NCI-H1092 treated with DMSO at 0.1 percent for 48 hours (cell line): ENCODE measurements around the gene STON2.

ENCODE experiments used
- DNase-seq: peaks from one replicate; lab custom pipeline; 2025; lab: John Stamatoyannopoulos, UW

STON2 gene

GRCh38 chr14:81332725-81333124 is 67.4 kb downstream of the STON2 start:
- no peak for DNase-seq

GRCh38 chr14:81331229-81332021 is 68.7 kb downstream of the STON2 start:
- no peak for DNase-seq

GRCh38 chr14:81330619-81331122 is 69.5 kb downstream of the STON2 start:
- no peak for DNase-seq

GRCh38 chr14:81329640-81330381 is 70.3 kb downstream of the STON2 start:
- no peak for DNase-seq

GRCh38 chr14:81326451-81326850 is 73.7 kb downstream of the STON2 start:
- DNase-seq, result no peak

GRCh38 chr14:81324011-81324410 is 76.1 kb downstream of the STON2 start:
- no peak for DNase-seq

GRCh38 chr14:81323093-81323492 is 77.0 kb downstream of the STON2 start:
- no peak for DNase-seq

- no peak for DNase-seq
Observed at GRCh38 chr14:81319946-81320345, 80.2 kb downstream of the STON2 start.

GRCh38 chr14:81319314-81319713 is 80.8 kb downstream of the STON2 start:
- no peak for DNase-seq

GRCh38 chr14:81315341-81315740 is 84.8 kb downstream of the STON2 start:
- DNase-seq, result peak; percentile 35

- no peak for DNase-seq
Observed at GRCh38 chr14:81314443-81315175, 85.5 kb downstream of the STON2 start.

GRCh38 chr14:81313775-81314429 is 86.2 kb downstream of the STON2 start:
- no peak for DNase-seq

GRCh38 chr14:81313200-81313599 is 86.9 kb downstream of the STON2 start:
- DNase-seq, result no peak

- DNase-seq, result no peak
Observed at GRCh38 chr14:81312289-81312876, 87.7 kb downstream of the STON2 start.

GRCh38 chr14:81311778-81312177 is 88.3 kb downstream of the STON2 start:
- no peak for DNase-seq

- DNase-seq, result no peak
Observed at GRCh38 chr14:81311141-81311540, 89.0 kb downstream of the STON2 start.

GRCh38 chr14:81310606-81311005 is 89.5 kb downstream of the STON2 start:
- no peak for DNase-seq

- DNase-seq, result no peak
Observed at GRCh38 chr14:81309511-81309910, 90.6 kb downstream of the STON2 start.

- DNase-seq, result no peak
Observed at GRCh38 chr14:81305743-81306142, 94.4 kb downstream of the STON2 start.

- no peak for DNase-seq
Observed at GRCh38 chr14:81305065-81305464, 95.1 kb downstream of the STON2 start.

GRCh38 chr14:81303258-81303935 is 96.7 kb downstream of the STON2 start:
- DNase-seq, result no peak
